GM12875 (cell line): ENCODE measurements around the gene FAM78A.

Experiments used
- H3K4me3 ChIP-seq: one replicate; pipeline ENCODE4 v1.5.1; 2011; ENCODE audit warnings: low read depth, low read length, control low read depth
- CTCF ChIP-seq: IDR thresholded peaks from 2 replicates; pipeline ENCODE4 v1.5.1; 2011; ENCODE audit warnings: low read depth, mild to moderate bottlenecking, control low read depth, inconsistent platforms, low read length, moderate library complexity, borderline replicate concordance; ENCODE audit not compliant: insufficient read depth

The FAM78A gene

GRCh38 chr9:131292937-131293336 lies 16.6 kb upstream of the FAM78A start:
- no peak for TF ChIP-seq CTCF
- no peak overlapping the region for H3K4me3 ChIP-seq

- no peak for TF ChIP-seq CTCF
Observed at GRCh38 chr9:131291795-131292315, 15.5 kb upstream of the FAM78A start.

GRCh38 chr9:131290767-131291370 lies 14.6 kb upstream of the FAM78A start:
- H3K4me3 ChIP-seq, result no peak overlapping the region
- TF ChIP-seq CTCF, result no peak

More at GRCh38 chr9:131291795-131292315, 15.5 kb upstream of the FAM78A start:
- H3K4me3 ChIP-seq, result no peak overlapping the region

- no peak overlapping the region for H3K4me3 ChIP-seq
- TF ChIP-seq CTCF, result no peak
Observed at GRCh38 chr9:131290036-131290766, 13.9 kb upstream of the FAM78A start.

- TF ChIP-seq CTCF, result no peak
- H3K4me3 ChIP-seq, result no peak within 1 kb of the TSS
Observed at GRCh38 chr9:131289301-131290035, 13.2 kb upstream of the FAM78A start, which contains the start of gene PLPP7. Gene PLPP7 (plus strand): TSS chr9:131289723. CDS start chr9:131289998, 275 bp downstream.

- no peak overlapping the region for H3K4me3 ChIP-seq
- TF ChIP-seq CTCF, result no peak
Observed at GRCh38 chr9:131288217-131288616, 11.9 kb upstream of the FAM78A start.
